Hippocampal formation (tissue), 2 donors: ENCODE results near the gene CACNA2D1.
"Not testable (repeated sequence)": the region's sequence is repeated elsewhere in the genome, so short reads cannot be mapped to it uniquely, and the experiment has no call there.

Experiments used
- DNase-seq, 2 donors: peaks; one replicate each; lab custom pipeline; 2025; lab: John Stamatoyannopoulos, UW

Gene CACNA2D1

DNA sequence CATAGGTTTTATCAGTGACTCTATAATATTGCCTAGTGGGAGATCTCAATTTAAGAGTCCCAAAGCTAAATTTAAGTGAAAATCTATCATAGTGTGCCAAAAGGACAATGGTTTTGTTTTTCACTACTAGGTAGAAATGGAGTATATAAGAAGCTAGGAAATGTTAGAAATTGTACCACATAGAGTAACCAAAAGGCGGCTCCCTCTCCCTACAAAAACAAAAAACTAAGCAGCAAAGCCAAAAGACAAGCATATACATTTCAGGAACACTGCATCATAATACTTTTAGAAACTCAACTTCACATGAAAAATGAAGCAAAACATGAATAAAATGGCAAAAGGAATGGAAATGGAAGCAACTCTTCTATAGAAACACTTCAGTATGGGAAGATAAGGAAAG, 271.6 kb downstream of the CACNA2D1 start:
- DNase-seq = no peak

DNA sequence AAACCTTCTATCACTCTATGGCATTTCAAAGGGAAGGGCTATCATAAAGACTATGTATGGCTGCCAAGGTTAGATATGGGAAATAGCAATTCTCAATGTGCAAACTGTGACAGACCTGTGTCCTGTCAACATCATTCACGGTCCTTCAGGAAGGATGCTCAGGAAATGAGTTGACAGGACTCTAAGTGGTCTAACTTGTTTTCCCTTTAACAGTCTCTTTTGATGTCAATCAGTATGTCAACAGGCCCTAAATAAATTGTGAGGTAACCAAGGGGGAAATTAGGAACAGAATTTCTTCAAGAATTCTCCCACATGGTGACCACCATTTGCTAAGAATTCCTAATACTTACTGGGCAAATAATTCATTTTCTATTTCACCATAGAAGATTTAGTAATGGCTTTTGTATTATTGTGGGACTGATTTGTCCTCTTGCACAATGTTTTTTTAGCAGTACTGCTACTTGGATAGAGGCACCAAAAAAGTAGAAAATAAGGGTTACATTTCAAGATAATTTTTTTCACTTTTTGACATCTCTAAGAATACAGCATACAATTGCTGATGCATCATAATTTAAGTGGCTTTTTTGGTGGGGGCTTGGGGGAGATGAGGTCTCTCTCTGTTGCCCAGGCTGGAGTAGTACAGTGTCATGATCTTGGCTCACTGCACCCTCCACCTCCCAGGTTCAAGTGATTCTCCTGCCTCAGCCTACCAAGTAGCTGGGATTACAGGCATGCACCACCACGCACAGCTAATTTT, 275.8 kb downstream of the CACNA2D1 start:
- no peak for DNase-seq

- DNase-seq = peak in 1 of 2 donors; percentile 77
Observed at GRCh38 chr7:82166260-82167015, 277.1 kb downstream of the CACNA2D1 start.

DNA sequence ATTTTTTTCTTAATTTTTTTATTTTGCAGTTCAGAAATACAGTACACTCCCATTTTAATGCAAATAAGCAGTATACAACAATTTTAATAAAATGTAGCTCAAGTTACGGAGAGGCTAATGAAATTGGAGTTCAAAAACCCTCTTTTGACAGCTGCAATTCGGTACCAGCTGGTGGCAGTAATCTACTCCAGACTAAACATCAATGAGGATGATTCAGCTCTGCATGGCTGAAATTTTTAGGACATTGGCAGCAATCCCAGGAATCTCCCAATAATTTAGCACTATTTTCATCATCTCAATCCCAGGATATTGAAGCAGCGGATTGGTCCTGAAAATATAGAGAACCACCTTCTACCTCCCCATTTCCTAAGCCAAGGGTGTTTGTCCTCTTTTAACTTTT, 278.8 kb downstream of the CACNA2D1 start:
- peak; percentile 9 to 68 for DNase-seq

DNA sequence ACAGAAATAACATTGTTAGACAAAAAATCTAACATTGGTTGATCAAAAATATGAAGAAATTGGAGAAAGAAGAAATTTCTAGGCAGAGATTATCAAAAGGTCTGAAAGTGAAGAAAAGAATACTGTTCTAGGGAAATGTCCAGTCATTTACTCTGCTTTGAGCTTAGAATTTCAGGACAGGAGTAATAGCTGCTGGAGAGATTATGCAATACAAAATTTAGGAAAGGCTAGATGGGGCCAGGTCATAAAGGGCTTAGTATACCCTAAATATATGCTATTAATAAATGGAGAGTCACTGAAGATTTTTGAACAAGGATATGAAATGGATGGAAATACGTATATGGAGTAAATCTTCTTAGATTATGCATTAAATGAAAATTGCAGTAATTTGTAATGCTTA, 279.2 kb downstream of the CACNA2D1 start:
- DNase-seq = no peak

DNA sequence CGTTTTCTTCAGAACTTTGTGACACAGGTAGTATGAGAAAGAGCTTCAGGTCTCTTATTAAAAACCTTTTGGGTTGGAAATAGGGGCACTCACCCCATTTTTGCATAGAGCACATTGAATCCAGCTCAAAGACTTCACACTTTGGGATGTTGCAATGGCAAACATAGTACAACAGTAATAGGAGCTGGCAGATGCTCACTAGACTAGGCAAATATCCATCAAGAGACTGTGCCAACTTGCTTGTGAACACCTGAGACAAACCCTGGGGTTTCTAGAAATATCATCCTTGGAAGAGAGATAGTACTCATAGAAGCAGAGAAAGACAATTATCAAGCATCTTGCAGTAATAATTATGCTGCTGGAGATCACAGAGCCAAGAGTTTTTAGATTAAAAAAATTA, 280.0 kb downstream of the CACNA2D1 start:
- no peak for DNase-seq

GRCh38 chr7:82162289-82162688, 281.3 kb downstream of the CACNA2D1 start:
- no peak for DNase-seq

DNA sequence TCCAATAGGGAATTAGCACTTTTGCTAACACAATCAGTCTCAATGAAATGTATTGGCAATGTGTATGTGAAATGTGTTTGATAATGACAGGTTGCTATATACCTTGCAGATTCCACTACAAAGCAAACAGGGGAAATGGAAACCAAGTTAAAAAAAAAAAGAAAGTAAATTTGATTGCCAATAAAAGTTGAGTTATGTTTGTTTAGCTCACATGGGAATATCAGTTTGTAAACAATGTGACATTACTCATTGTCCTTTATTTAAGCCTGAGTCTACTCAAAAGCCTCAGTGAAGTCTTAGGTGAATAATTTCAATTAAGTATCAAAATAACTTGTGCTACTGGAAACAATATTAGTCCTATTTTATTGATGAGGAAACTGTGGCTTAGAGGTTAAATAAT, 285.2 kb downstream of the CACNA2D1 start:
- no peak for DNase-seq

DNA sequence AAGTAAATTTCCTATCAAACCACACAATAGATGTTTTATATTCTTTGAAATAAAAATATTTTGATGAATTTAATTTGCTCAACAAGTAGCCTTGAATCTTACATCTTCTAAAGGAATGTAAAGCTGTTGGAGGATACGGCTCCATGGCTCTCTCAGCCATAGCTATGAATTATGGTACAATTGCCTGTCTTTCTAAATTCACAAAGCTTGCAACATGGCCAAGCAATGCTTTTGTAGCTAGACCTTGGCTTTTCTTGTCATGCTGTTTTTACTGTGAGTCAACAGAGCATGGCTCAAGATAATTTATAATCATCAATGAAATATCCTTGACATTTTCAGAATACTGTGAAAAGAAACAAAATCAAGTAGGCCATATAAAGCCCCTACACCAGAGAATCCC, 286.7 kb downstream of the CACNA2D1 start:
- no peak for DNase-seq

GRCh38 chr7:82156168-82156567, 287.4 kb downstream of the CACNA2D1 start:
- no peak for DNase-seq

DNA sequence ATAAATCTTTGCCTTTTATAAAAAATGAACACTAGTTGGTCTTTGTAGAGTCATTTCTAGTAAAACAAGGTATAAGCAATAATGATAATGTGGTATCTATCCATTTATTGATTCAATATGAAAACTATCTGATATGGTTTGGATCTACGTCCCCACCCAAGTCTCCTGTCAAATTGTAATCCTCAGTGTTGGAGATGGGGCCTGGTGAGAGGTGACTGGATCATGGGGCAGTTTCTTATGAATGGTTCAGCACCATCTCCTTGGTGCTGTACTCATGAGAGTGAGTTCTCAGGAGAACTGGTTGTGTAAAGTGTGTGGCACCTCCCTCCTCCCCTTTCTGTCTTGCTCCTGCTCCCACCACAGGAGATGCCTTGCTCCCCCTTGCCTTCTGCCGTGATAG, 288.8 kb downstream of the CACNA2D1 start:
- DNase-seq = no peak

- DNase-seq = no peak
Observed at GRCh38 chr7:82153776-82154175, 289.8 kb downstream of the CACNA2D1 start.

- DNase-seq = no peak
Observed at GRCh38 chr7:82152858-82153257, 290.7 kb downstream of the CACNA2D1 start.

GRCh38 chr7:82146491-82146890, 297.1 kb downstream of the CACNA2D1 start:
- DNase-seq = no peak

GRCh38 chr7:82142263-82142864, 301.2 kb downstream of the CACNA2D1 start:
- DNase-seq = no peak

- DNase-seq = no peak
Observed at GRCh38 chr7:82141427-82141826, 302.1 kb downstream of the CACNA2D1 start.

DNA sequence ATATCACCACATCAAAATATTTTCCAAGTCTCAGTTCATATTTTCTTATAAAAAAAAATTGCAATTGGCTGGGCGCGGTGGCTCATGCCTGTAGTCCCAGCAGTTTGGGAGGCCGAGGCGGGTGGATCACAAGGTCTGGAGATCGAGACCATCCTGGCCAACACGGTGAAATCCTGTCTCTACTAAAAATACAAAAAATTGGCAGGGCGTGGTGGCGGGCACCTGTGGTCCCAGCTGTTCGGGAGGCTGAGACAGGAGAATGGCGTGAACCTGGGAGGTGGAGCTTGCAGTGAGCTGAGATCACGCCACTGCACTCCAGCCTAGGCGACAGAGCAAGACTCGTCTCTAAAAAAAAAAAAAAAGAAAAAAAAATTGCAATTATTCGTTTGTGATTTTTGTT, 303.0 kb downstream of the CACNA2D1 start:
- not testable (repeated sequence) for DNase-seq

- no peak for DNase-seq
Observed at GRCh38 chr7:82131215-82131614, 312.4 kb downstream of the CACNA2D1 start.

GRCh38 chr7:82129091-82129490, 314.5 kb downstream of the CACNA2D1 start:
- DNase-seq = no peak

DNA sequence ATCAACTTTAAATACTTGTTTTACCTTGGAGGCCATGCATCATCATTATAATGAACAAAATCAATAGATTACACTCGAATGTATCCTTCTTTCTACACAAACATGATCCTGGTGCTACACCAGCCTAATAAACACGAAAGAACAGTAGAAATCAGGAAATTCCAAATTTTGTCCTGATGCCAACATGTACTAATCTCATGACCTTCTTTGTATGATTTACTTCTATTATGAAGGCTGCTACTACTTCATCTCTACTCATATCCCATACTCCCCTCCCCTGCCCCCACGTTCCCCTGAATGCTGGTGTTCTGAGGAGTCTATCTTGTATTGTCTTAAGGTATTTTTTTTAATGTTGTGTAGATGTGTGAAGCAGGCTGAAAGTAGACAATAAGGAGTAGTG, 315.0 kb downstream of the CACNA2D1 start:
- no peak for DNase-seq

DNA sequence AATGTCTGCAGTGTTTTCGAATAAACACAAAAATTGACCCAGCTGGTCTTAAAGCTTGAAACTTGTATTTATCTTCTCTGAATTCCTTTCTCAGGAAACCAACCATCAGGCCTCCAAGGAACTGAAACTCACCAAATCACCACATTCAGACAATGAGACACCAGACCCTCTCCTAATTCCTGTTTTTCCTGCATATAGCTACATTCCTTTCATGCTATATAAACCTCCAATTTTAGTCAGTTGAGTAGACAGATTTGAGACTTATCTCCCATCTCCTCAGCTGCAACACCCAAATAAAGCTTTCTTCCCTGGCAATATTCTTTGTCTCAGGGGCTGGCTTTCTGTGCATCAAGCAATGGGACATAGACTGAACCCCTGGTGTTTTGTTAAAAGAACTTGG, 317.0 kb downstream of the CACNA2D1 start:
- no peak for DNase-seq

DNA sequence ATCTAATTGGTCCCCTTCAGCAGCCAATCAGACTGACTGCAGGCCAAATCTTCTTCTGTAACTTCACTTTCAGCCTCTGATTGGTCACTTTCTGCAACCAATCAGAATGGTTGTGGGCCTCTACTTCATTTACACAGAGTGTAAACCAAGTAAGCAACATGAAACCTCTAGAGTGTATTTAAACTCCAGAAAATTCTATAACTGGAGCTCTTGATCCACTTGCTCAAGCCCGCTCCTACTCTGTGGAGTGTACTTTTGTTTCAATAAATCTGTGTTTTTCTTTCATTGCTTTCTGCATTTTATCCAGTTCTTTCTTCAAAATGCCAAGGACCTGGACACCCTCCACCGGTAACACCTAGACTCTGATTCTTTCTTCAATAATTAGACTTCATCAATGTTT, 319.1 kb downstream of the CACNA2D1 start:
- DNase-seq = no peak

- no peak for DNase-seq
Observed at GRCh38 chr7:82122275-82122674, 321.3 kb downstream of the CACNA2D1 start.
